Measurements from ENCODE around the gene TDRKH.

GRCh38 chr1:151801310-151801820 is 11.1 kb upstream of the TDRKH start:
- TF ChIP-seq POLR2AphosphoS5 (IDR thresholded peaks at IDR 0.05; ENCODE audit: low read depth) = no peak
- no peak for TF ChIP-seq EZH2 (IDR thresholded peaks at IDR 0.05; ENCODE audit: low read depth, unreplicated experiment)
- TF ChIP-seq NANOG (IDR thresholded peaks at IDR 0.05; ENCODE audit: borderline replicate concordance) = no peak
- TF ChIP-seq CTCF (conservative IDR thresholded peaks at IDR 0.05; ENCODE audit: low read depth in 2 of 2) = no peak
- TF ChIP-seq REST (IDR thresholded peaks at IDR 0.05; ENCODE audit: unreplicated experiment) = no peak
- no peak for TF ChIP-seq ETS1 (IDR thresholded peaks at IDR 0.05)
- no peak for TF ChIP-seq CREB1 (CRISPR knock-in tag; IDR thresholded peaks at IDR 0.05; ENCODE audit: low read depth)
- TF ChIP-seq JUNB (IDR thresholded peaks at IDR 0.05; ENCODE audit: unreplicated experiment) = no peak
- TF ChIP-seq EZH2phosphoT487 (IDR thresholded peaks at IDR 0.05; ENCODE audit: unreplicated experiment) = no peak
- TF ChIP-seq ZNF331 (CRISPR knock-in tag; IDR thresholded peaks at IDR 0.05; ENCODE audit: low read depth) = no peak

All from GM23338 (cell line).